Neural cell (in vitro differentiated cells): ENCODE measurements around the gene LRFN5. TPM values are rescaled to one million over a fixed set of nuclear protein-coding genes. Genes with fewer than 3 reads are reported as not detected.

Experiments
- H2AFZ ChIP-seq: fragments of 200-600, 300-800 bp; sonication (generic), shearing (Covaris generic); 2 replicates; pipeline ENCODE4 v1.6.0; 2014; ENCODE audit warnings: low read depth, mild to moderate bottlenecking, antibody characterized with exemption, low read length, moderate library complexity
- H3F3A ChIP-seq: fragments of 200-600 bp; shearing (Covaris generic); 2 replicates; pipeline ENCODE4 v1.6.1; 2016; ENCODE audit warnings: mild to moderate bottlenecking, moderate library complexity, mixed read lengths, antibody characterized with exemption, low read length; ENCODE audit not compliant: insufficient read depth, poor library complexity, severe bottlenecking
- H3K27ac ChIP-seq: fragments of 200-600, 300-800 bp; sonication (generic), shearing (Covaris generic); 2 replicates; pipeline ENCODE4 v1.5.1; 2014; ENCODE audit warnings: mild to moderate bottlenecking, low read length, moderate library complexity
- H3K27me3 ChIP-seq: fragments of 300-800, 200-600 bp; sonication (generic), shearing (Covaris generic); 2 replicates; pipeline ENCODE4 v1.6.0; 2014; ENCODE audit warnings: mild to moderate bottlenecking, low read depth, low read length, moderate library complexity; ENCODE audit not compliant: insufficient read depth
- H3K36me3 ChIP-seq: fragments of 300-800, 200-600 bp; sonication (generic), shearing (Covaris generic); 2 replicates; pipeline ENCODE4 v1.5.1; 2014; ENCODE audit warnings: mild to moderate bottlenecking, antibody characterized with exemption, low read length, moderate library complexity; ENCODE audit not compliant: insufficient read depth
- H3K4me2 ChIP-seq: fragments of 300-800, 200-600 bp; sonication (generic), shearing (Covaris generic); 2 replicates; pipeline ENCODE4 v1.6.0; 2014; ENCODE audit warnings: mild to moderate bottlenecking, low read length
- H3K4me3 ChIP-seq: fragments of 300-800, 200-600 bp; sonication (generic), shearing (Covaris generic); 2 replicates; pipeline ENCODE4 v1.5.1; 2014; ENCODE audit warnings: mild to moderate bottlenecking, low read length, moderate library complexity
- H3K79me2 ChIP-seq: fragments of 200-600 bp; shearing (Covaris generic); replicated peaks from 2 replicates; pipeline ENCODE4 v1.6.0; 2014; ENCODE audit warnings: mild to moderate bottlenecking, low read length, moderate library complexity; ENCODE audit not compliant: insufficient read depth
- H3K9ac ChIP-seq: fragments of 300-800, 200-600 bp; sonication (generic), shearing (Covaris generic); 2 replicates; pipeline ENCODE4 v1.6.1; 2016; ENCODE audit warnings: mild to moderate bottlenecking, low read length, mixed read lengths
- H3K9me2 ChIP-seq: fragments of 200-600 bp; shearing (Covaris generic); 2 replicates; pipeline ENCODE4 v1.6.1; 2016; ENCODE audit warnings: mild to moderate bottlenecking, low read length, mixed read lengths; ENCODE audit not compliant: insufficient read depth
- H3K9me3 ChIP-seq: fragments of 200-600, 300-800 bp; sonication (generic), shearing (Covaris generic); 2 replicates; pipeline ENCODE4 v1.6.1; 2016; ENCODE audit warnings: mild to moderate bottlenecking, mixed run types, low read length, moderate library complexity, mixed read lengths
- H4K20me1 ChIP-seq: fragments of 200-600 bp; shearing (Covaris generic); 2 replicates; pipeline ENCODE4 v1.6.1; 2016; ENCODE audit warnings: mild to moderate bottlenecking, mixed run types; ENCODE audit not compliant: insufficient read depth
- CTCF ChIP-seq: fragments of 450-650 bp; IDR thresholded peaks from 2 replicates; pipeline ENCODE4 v1.5.1; 2014; ENCODE audit warnings: antibody characterized with exemption, mild to moderate bottlenecking, moderate library complexity; ENCODE audit not compliant: poor library complexity, severe bottlenecking
- EP300 ChIP-seq: fragments of 450-650 bp; conservative IDR thresholded peaks from 2 replicates; pipeline ENCODE4 v1.6.1; 2014; ENCODE audit warnings: antibody characterized with exemption, mild to moderate bottlenecking, moderate library complexity; ENCODE audit not compliant: poor library complexity, severe bottlenecking
- EZH2 ChIP-seq: fragments of 200-600, 300-800 bp; shearing (Covaris generic), sonication (generic); IDR thresholded peaks from 2 replicates; pipeline ENCODE4 v1.6.1; 2014; ENCODE audit warnings: antibody characterized with exemption, low read length, borderline replicate concordance, mild to moderate bottlenecking; ENCODE audit not compliant: insufficient read depth, poor library complexity, severe bottlenecking
- POLR2AphosphoS5 ChIP-seq: IDR thresholded peaks from 2 replicates; pipeline ENCODE4 v1.6.1; 2012
- RAD21 ChIP-seq: fragments of 450-650 bp; conservative IDR thresholded peaks from 2 replicates; pipeline ENCODE4 v1.6.1; 2014; ENCODE audit warnings: antibody characterized with exemption, mild to moderate bottlenecking, moderate library complexity
- REST ChIP-seq: IDR thresholded peaks from 2 replicates; pipeline ENCODE4 v1.6.1; 2012; ENCODE audit warnings: borderline replicate concordance
- SMC3 ChIP-seq: fragments of 450-650 bp; conservative IDR thresholded peaks from 2 replicates; pipeline ENCODE4 v1.6.1; 2014; ENCODE audit warnings: antibody characterized with exemption, mild to moderate bottlenecking, moderate library complexity; ENCODE audit not compliant: poor library complexity
- TAF1 ChIP-seq: IDR thresholded peaks from 2 replicates; pipeline ENCODE4 v1.6.1; 2012; ENCODE audit warnings: low read depth
- polyA plus RNA-seq: library from polyadenylated mRNA; depleted of rRNA; stranded (reverse); fragments of >200 nt; gene quantifications from 2 replicates; pipeline ENCODE4 v1.2.3, GENCODE V29; 2014

The LRFN5 gene
- polyA plus RNA-seq, 1 donor from 2014 or later, result 24.5 TPM

GRCh38 chr14:41810362-41810761 lies 203.7 kb downstream of the LRFN5 start:
- Histone ChIP-seq H3K27me3 (no peaks in the 10 kb centered on the region), H3K9ac (no peak overlapping the region), H2AFZ (no peak overlapping the region), H3K27ac (no peak overlapping the region), H3K9me2 (no peaks in the 10 kb centered on the region), H3K4me3 (no peak overlapping the region), H3K79me2 (no peaks in the 10 kb centered on the region), H3F3A (no peaks in the 10 kb centered on the region), H4K20me1 (no peaks in the 10 kb centered on the region), H3K9me3 (no peaks in the 10 kb centered on the region), H3K4me2 (no peak overlapping the region), H3K36me3 (no peaks in the 10 kb centered on the region)
- TF ChIP-seq EP300 (no peak), CTCF (no peak), EZH2 (no peak), POLR2AphosphoS5 (no peak), RAD21 (no peak), REST (no peak), SMC3 (no peak), TAF1 (no peak)

- H2AFZ ChIP-seq, result no peak overlapping the region
- H3K4me3 ChIP-seq, result no peak overlapping the region
- no peaks in the 10 kb centered on the region for H3K27me3 ChIP-seq
- no peaks in the 10 kb centered on the region for H3K79me2 ChIP-seq
- no peaks in the 10 kb centered on the region for H3K9me3 ChIP-seq
- H3K9ac ChIP-seq, result no peak overlapping the region
- no peaks in the 10 kb centered on the region for H3K9me2 ChIP-seq
- H4K20me1 ChIP-seq, result no peaks in the 10 kb centered on the region
- H3K27ac ChIP-seq, result no peak overlapping the region
- no peak overlapping the region for H3K4me2 ChIP-seq
- H3K36me3 ChIP-seq, result no peaks in the 10 kb centered on the region
- TF ChIP-seq CTCF, result no peak
- TF ChIP-seq EZH2, result no peak
- no peak for TF ChIP-seq TAF1
- H3F3A ChIP-seq, result no peaks in the 10 kb centered on the region
Observed at GRCh38 chr14:41817626-41818025, 210.9 kb downstream of the LRFN5 start.
